IPS DF 19.7 (cell line): ENCODE results near the gene PRSS22.

Experiments used
- DNase-seq: peaks from one replicate; pipeline ENCODE4 v3.0.0-alpha.2; 2013; ENCODE audit warnings: low read depth, low spot score

Gene PRSS22

GRCh38 chr16:2829501-2830354, 28.2 kb downstream of the PRSS22 start, which contains the start of gene ZG16B:
Gene ZG16B (plus strand): TSS chr16:2830303. CDS start chr16:2830442, 139 bp downstream.
- DNase-seq: no peak

DNA sequence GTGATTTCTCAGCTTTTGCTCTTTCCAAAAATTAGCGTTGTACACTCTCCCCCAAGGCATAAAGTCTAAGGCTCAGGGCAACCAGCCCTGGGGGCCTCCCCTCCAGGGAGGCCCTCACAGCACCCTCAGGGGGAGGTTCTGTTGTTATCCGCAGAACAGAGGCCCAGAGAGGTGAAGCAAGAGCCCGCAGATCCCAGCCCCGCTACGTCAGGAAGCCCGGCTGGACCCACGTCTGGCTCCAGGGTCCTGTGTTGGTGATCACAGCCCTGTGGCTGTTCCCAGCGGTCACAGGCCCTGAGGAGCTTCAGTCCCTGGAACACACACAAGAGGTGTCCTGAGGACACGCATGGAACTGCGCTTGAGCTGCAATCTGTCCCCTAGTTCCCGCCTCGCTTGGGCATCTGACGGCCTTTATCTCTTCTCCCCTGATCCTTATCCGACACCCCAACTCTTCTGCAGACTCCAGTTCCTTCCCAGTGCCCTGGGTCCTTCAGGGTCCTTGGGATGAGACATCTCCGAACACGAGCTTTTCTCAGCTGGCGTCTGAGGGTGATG, 29.0 kb downstream of the PRSS22 start:
- no peak for DNase-seq

DNA sequence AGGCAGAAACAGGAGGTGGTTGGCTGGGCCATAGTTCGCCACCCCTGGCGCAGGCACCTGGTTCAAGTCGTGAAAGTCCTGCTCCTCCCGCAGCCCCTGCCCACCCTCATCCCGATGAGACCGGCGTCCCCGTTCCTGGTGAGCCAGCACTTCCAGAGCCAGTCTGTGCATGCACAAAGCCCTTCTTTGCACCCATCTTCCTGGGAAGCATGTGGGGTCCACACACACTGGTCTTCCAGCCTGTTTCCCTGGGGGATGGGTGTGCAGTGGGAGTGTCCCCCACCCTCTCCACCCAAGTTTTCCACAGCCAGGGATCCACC, 29.5 kb downstream of the PRSS22 start:
- DNase-seq: no peak

- DNase-seq: no peak
Observed at GRCh38 chr16:2827831-2828520, 30.0 kb downstream of the PRSS22 start.

- DNase-seq: no peak
Observed at GRCh38 chr16:2827374-2827791, 30.6 kb downstream of the PRSS22 start.

DNA sequence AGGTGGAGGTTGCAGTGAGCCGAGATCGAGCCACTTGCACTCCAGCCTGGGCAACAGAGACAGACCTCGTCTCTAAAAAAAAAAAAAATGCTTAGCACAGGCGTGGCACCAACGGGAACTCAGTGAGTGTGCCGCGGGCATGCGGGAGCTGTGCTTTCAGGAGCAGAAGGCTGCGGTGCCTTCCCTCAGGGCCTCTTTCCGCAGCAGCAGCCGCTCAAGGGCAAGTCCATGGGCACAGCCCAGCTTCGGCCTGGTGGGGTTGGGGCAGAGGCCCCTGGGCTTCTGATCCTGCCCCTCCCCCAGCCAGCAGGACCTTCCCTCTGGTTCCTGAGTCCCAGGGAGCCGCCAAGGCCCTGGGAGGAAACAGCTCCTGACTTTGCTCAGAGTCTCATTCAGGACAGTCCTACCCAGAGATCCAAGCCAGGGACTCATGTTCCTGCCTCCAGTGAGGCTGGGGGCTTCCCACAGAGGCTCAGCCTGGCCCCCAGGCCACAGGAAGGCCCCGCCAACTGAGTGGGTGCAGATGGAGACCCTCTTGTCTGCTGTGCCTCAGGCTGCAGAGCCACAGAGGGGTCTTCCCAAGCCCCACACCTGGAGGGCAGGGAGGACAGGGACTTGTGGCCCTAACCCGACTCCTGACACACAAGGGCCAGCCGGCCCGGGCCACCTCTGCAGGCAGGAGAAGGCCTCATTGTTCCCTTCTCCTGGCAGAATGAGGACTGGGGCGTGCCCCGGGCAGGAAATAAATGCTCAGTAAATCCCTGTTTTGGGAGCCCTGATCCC, 31.2 kb downstream of the PRSS22 start:
- DNase-seq: no peak

DNA sequence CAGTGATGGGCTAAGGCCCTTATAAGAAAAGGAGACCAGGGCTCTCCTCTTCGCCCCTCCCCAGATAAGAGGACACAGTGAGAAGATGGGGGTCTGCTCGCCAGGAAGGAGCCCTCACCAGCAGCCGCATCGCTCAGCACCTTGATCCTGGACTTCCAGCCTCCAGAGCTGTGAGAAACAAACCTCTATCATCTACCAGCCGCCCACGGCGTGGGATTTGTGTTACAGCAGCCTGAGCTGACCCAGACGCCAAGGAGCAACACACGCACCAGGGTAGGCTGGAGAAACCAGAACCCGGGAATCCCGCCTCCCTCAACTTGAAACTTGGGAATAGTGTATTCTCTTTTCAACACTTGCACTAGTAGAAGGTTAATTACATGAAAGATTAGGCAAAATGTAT, 32.1 kb downstream of the PRSS22 start:
- no peak for DNase-seq

- no peak for DNase-seq
Observed at GRCh38 chr16:2825049-2825742, 32.8 kb downstream of the PRSS22 start.

GRCh38 chr16:2824626-2825025, 33.3 kb downstream of the PRSS22 start:
- DNase-seq: no peak

- DNase-seq: no peak
Observed at GRCh38 chr16:2822496-2822895, 35.5 kb downstream of the PRSS22 start.

- no peak for DNase-seq
Observed at GRCh38 chr16:2822158-2822495, 35.8 kb downstream of the PRSS22 start.

- DNase-seq: no peak
Observed at GRCh38 chr16:2821487-2822157, 36.3 kb downstream of the PRSS22 start.

DNA sequence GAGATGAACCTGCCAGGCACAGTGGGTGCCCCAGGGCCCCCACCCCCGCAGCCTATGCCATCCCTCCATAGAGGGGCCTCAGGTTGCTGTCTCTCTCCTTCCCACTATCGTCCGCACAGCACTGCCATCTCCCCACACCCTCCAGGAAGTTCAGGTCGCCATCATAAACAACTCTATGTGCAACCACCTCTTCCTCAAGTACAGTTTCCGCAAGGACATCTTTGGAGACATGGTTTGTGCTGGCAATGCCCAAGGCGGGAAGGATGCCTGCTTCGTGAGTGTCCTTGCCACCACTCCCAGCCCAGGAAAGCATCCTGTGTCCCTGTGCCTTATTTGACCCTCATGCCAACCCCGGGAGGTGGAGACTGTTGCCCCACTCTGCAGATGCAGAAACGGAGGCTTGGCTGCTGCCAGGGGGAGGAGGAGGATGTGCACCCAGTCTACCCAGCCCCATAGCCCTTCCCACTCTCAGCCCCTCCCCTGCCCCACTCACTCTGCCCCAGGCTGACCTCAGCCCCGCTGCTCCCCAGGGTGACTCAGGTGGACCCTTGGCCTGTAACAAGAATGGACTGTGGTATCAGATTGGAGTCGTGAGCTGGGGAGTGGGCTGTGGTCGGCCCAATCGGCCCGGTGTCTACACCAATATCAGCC, 37.0 kb downstream of the PRSS22 start:
- DNase-seq: no peak

GRCh38 chr16:2819939-2820835, 37.8 kb downstream of the PRSS22 start:
- DNase-seq: no peak

DNA sequence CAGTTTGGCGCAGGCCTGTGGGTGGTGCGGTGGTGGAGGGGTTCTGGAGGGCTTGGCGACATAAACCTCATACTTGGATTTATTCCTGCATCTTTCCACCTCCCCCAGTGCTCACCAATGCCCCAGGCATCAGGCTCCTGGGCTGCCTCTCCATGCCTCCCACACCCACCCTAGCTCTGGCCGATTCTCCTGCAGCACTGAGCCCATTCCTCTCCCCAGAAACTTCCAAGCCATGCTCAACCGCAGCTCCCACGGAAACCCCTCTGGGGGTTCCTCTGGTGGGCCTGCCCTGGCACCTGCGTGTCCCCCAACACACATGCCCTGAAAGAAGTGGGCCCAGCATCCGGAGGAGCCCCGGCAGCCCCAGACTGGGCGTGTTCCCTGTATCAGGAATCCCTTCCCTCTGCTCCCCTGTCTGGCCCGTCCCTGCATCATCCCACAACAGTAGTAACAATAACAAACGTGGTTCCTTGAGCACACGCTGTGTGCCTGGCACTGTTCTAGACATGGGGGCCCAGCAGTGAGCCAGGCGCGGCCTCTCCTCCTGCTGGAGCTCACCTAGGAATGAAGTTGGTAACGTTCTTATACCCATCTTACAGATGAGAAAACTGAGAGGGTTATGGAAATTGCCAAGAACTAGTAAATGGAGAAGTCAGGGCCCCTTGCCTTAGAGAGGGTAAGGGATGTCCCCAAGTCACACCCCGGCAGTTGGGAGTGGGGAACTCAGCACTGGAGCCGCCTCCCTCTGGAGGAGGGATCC, 38.6 kb downstream of the PRSS22 start:
- no peak for DNase-seq

GRCh38 chr16:2818272-2818876, 39.6 kb downstream of the PRSS22 start:
- DNase-seq: no peak

GRCh38 chr16:2817340-2818271, 40.4 kb downstream of the PRSS22 start:
- no peak for DNase-seq
